Measurements from ENCODE around the gene DNAH14.
A peak's percentile ranks its signal among the peaks of the same experiment; 100 is the strongest.
"Not testable (repeated sequence)": the region's sequence is repeated elsewhere in the genome, so short reads cannot be mapped to it uniquely, and the experiment has no call there.

Gene DNAH14

GRCh38 chr1:224921354-224921753 is 8.1 kb upstream of the DNAH14 start:
- ATAC-seq, result no peak
- no peak for DNase-seq

- peak; percentile 49 for ATAC-seq
- DNase-seq, result no peak
Measured at GRCh38 chr1:224922404-224923164, 6.9 kb upstream of the DNAH14 start.

DNA sequence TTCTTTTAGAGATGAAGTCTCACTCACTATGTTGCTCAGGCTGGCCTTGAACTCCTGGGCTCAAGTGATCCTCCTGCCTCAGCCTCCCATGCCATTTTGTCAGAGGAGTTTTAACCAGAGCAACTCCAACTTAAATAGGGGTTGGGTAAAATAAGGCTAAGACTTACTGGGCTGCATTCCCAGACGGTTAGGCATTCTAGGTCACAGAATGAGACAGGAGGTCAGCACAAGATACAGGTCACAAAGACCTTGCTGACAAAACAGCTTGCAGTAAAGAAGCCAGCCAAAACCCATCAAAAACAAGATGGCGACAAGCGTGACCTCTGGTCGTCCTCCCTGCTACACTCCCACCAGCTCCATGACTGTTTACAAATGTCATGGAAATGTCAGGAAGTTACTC is 5.7 kb upstream of the DNAH14 start:
- DNase-seq (no peak), ATAC-seq (no peak)

DNA sequence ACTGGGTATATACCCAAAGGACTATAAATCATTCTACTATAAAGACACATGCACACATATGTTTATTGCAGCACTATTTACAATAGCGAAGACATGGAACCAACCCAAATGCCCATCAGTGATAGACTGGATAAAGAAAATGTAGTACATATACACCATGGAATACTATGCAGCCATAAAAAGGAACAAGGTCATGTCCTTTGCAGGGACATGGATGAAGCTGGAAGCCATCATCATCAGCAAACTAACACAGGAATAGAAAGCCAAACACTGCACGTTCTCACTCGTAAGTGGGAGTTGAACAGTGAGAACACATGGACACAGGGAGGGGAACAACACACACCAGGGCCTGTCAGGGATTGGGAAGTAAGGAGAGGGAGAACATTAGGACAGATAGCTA is 1.8 kb upstream of the DNAH14 start:
- ATAC-seq, DNase-seq: not testable (repeated sequence)

DNA sequence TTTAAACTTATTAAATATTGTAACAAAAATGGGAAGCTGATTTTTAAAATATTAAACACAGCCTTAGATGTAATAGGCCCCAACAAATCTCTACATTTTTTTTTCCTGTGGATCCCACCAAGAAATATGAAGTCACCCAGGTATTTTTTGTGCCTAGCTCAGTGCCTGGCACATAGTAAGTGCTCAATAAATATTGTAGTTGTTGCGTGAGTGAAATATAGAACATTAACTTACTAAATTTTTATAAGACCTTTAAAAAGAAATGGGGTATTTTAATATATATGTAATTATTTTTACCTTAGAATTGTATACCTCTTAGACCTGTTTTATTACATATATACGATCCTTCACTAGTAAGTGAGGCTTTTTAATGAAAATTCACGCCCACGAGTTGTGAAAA is 569 bp upstream of the DNAH14 start:
- ATAC-seq (no peak), DNase-seq (no peak)

DNA sequence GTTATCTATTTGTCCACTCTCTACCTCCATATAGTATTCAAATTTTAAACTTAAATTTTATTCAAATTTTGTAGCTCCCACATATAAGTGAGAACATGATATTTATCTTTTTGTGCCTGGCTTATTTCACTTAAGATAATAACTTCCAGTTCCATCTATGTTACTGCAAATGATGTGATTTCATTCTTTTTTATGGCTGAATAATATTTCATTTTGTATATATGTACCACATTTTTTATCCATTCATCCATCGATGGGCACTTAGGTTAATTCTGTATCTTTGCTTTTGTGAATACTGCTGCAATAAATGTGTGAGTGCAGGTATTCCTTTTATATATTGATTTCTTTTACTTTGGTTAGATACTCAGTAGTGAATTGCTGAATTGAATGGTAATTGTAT is 2.1 kb downstream of the DNAH14 start:
- ATAC-seq (no peak), DNase-seq (no peak)

DNA sequence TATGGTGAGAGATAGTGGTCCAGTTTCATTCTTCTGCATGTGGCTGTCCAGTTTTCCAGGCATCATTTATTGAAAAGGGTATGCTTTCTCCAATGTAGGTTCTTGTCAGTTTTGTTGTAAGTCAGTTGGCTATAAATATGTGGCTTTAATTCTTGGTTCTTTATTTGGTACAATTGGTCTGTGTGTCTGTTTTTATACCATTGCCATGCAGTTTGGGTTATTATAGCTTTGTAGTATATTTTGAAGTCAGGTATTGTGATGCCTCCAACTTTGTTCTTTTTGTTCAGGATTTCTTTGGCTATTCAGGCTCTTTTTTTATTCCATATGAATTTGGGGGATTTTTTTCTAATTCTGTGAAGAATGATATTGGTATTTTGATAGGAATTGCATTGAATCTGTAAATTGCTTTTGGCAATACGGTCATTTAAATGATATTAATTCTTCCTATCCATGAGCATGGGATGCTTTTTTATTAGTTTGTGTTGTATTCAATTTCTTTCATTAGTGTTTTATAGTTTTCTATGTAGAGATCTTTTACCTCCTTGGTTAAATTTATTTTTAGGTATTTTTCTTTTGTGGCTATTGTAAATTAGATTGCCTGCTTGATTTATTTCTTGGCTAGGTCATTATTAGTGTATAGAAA is 3.3 kb downstream of the DNAH14 start:
- ATAC-seq (no peak), DNase-seq (no peak)

GRCh38 chr1:224933584-224933983 is 4.1 kb downstream of the DNAH14 start:
- ATAC-seq, result no peak
- no peak for DNase-seq

DNA sequence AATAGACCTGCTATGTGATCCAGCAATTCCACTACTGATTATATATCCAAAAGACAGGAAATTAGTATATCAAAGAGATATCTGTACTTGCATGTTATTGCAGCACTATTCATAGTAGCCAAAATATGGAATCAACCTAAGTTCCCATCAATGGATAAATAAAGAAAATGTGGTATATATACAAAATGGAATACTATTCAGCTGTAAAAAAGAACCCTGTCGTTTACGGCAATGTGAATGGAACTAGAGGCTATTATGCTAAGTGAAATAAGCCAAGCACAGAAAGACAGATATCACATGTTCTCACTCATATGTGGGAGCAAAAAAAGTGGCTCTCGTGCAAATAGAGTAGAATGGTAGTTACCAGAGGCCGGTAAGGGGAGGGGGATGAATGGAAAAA is 9.2 kb downstream of the DNAH14 start:
- ATAC-seq (no peak), DNase-seq (no peak)

DNA sequence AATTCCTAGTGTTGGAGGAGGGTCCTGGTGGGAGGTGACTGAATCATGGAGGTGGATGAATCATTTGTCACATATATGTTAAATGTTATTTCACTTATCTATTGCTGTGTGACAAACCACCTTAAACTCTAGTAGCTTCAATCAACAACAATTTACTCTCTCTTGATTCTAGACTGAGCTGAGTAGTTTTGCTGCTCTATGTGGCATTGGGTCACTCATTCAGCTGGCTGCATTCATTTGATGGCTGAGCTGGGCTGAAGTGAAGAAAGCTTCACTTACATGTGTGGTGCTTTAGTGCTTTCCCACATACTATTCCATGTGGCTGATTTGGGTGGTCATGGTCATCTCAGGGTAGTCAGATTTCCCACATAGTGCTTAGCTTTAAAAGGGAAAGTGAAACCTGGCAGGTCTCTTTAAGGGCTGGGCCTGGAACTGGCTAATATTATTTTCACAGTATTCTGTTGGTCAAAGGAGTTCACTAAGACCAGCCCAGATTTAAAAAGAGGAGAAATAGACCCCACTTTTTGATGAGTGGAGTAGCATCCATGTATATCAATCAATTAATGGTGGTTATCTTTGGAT is 10.5 kb downstream of the DNAH14 start:
- DNase-seq, result no peak

DNA sequence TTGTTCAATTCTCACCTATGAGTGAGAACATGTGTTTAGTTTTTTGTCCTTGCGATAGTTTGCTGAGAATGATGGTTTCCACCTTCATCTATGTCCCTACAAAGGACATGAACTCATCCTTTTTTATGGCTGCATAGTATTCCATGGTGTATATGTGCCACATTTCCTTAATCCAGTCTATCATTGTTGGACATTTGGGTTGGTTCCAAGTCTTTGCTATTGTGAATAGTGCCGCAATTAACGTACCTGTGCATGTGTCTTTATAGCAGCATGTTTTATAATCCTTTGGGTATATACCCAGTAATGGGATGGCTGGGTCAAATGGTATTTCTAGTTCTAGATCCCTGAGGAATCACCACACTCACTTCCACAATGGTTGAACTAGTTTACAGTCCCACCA is 11.3 kb downstream of the DNAH14 start:
- ATAC-seq, DNase-seq: not testable (repeated sequence)

More for the DNA sequence above, 10.5 kb downstream of the DNAH14 start:
- ATAC-seq, result no peak

DNA sequence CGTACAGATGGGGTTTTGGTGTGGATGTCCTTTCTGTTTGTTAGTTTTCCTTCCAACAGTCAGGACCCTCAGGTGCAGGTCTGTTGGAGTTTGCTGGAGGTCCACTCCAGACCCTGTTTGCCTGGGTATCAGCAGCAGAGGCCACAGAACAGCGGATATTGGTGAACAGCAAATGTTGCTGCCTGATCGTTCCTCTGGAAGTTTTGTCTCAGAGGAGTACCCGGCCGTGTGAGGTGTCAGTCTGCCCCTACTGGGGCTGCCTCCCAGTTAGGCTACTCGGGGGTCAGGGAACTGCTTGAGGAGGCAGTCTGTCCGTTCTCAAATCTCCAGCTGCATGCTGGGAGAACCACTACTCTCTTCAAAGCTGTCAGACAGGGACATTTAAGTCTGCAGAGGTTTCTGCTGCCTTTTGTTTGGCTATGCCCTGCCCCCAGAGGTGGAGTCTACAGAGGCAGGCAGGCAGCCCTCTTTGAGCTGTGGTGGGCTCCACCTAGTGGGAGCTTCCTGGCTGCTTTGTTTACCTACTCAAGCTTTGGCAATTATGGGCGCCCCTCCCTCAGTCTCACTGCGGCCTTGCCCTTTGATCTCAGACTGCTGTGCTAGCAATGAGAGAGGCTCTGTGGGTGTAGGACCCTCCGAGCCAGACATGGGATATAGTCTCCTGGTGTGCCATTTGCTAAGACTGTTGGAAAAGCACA is 16.3 kb downstream of the DNAH14 start:
- ATAC-seq, DNase-seq: not testable (repeated sequence)

GRCh38 chr1:224946349-224946691 is 16.8 kb downstream of the DNAH14 start:
- not testable (repeated sequence) for ATAC-seq, DNase-seq

- DNase-seq (no peak), ATAC-seq (no peak)
Measured at GRCh38 chr1:224957696-224958095, 28.2 kb downstream of the DNAH14 start.

DNA sequence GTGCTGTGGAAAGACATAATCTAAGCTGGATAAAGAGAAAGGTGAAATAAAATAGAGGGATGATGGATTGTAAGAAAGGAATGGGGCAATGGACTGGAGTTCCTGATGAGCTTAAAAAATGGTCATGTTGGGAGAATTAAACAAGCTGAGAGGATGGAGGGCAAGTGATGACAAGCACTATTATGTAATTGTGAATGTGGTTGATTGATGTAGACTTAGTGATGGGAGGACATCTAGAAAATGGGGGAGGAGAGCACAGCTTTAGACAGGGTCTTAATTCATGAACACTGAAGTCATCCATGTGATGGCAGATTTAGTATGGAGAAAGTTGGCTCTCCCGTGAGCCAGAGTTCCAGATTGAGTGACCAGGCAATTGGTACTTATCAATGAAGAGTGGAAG is 29.0 kb downstream of the DNAH14 start:
- DNase-seq, result no peak
- no peak for ATAC-seq

- ATAC-seq (no peak), DNase-seq (no peak)
Measured at GRCh38 chr1:224959115-224959514, 29.6 kb downstream of the DNAH14 start.

DNA sequence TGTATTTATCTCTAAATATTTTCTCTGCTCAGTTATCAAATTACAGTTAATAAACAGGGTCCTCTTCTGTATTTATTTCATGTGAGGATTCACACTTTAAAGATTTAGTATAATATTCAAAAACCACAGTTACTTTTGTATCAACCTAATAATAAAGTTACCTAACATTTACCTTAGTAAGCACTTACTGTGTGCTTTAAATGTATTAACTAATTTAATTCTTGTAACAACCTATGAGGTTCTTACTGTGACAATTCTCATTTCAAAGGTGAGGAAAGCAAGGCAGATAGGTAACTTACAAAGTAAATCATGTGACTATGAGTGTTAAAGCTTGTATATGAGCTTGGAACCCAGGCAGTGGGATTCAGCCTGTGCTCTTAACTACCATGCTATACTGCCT is 30.2 kb downstream of the DNAH14 start:
- DNase-seq (no peak), ATAC-seq (no peak)

DNA sequence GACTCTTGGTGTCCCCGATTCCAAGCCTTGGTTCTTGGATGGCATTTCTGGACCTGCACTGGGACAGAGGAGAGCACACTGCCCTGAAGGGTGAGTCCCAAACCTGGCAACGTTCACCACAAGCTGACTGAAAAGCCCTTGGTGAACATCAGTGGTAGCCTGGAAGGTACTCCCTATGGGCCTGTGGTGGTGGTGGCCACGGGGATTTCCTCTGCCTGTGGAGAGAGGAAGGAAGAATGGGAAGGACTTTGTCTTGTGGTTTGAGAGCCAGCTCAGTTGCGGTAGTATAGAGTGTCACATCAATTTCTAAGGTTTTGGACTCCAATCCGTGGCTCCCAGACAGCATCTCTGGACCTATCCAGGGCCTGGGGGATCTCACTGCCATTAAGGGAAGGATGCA is 50.7 kb downstream of the DNAH14 start:
- DNase-seq, result no peak
- no peak for ATAC-seq

DNA sequence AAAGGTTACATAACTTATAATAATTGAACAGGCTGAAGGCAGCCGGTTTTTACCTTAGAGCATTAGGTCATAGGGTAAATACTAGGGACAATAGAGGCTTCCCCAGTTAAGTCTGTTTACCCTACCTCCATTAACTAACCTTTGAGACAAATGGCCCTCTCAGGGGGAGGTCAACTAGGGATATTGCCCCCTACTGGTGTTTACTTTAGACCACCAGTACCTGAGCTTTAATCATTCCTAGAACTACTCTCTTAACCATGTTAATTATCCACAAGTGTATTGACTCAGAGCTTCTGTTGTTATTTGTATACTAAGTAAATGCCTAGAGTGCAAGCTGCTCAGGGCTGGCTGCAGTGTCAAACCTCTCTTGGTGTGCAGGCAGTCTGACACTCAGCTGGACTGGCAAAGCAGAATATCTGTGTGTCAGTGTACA is 52.5 kb downstream of the DNAH14 start:
- not testable (repeated sequence) for ATAC-seq, DNase-seq

GRCh38 chr1:224988042-224988441 is 58.6 kb downstream of the DNAH14 start:
- ATAC-seq, result no peak
- DNase-seq, result no peak

DNA sequence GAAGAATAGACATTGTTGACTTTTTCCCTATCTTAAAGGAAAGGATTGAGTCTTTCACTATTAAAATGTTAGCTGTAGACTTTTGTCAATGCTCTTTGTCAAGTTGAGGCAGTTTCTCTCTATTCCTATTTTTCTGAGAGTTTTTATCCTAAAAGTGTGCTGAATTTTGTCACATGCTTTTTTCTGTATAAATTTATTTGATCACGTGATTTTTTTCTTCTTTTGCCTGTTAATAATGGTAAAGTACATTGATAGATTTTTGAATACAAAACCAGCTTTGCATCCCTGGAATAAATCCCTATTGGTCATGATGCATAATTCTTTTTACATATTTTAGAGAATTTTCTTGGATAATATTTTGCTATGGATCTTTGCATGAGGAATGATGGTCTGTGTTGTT is 60.1 kb downstream of the DNAH14 start:
- DNase-seq (no peak), ATAC-seq (no peak)

- not testable (repeated sequence) for ATAC-seq, DNase-seq
Measured at GRCh38 chr1:224991550-224991949, 62.1 kb downstream of the DNAH14 start.

DNA sequence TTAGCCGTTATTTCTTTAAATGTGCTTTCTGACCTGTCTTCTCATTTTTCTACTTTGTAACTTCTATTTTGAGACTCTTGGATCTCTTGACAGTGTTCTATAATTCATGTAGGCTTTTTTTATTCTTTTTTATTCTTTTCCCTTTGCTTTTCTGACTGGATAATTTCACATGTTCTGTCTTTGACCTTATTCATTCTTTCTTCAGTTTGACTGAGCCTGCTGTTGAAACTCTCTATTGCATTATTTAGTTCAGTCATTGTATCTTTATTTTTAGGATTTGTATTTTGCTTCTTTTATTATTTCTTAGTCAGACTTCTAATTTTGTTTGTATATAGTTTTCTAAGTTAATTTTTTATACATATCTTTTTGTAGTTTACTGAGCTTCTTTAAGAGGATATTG is 66.1 kb downstream of the DNAH14 start:
- no peak for DNase-seq
- no peak for ATAC-seq
